HG03095 (cell line): ENCODE results near the gene TUFM.
"Not testable (repeated sequence)": the region's sequence is repeated elsewhere in the genome, so short reads cannot be mapped to it uniquely, and the experiment has no call there.

ENCODE experiments used
- ATAC-seq: cut with Tn5 transposase; IDR thresholded peaks from one replicate; pipeline ENCODE4 v1.9.1; 2021; ENCODE audit warnings: moderate library complexity; ENCODE audit not compliant: unreplicated experiment

TUFM gene

DNA sequence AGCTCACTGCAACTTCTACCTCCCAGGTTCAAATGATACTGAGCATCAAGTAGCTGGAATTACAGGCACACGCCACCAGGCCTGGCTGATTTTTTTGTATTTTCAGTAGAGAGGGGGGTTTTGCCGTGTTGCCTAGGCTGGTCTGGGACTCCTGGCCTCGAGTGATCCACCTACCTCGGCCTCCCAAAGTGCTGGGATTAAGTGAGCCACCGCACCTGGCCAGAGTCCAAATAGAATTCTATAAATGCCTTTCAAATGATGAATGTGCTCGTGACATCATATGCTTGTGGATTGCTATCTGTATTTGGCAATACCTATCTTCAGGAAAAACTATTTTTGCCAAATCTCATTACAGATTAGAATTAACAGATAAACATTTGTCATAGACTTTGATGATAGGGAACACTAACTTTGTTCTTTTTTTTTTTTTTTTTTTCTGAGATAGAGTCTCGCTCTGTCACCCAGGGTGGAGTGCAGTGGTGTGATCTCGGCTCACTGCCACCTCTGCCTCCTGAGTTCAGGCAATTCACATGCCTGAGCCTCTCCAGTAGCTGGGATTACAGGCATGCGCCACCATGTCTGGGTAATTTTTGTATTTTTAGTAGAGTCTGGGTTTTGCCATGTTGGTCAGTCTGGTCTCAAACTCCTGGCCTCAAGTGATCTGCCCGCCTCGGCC is 38.6 kb downstream of the TUFM start:
- ATAC-seq: not testable (repeated sequence)

GRCh38 chr16:28802235-28803019 is 43.7 kb downstream of the TUFM start:
- ATAC-seq: not testable (repeated sequence)
